Thyroid gland (tissue), 4 donors: Measurements from ENCODE around the gene SPOPL. TPM values are rescaled to one million over a fixed set of nuclear protein-coding genes. Genes with fewer than 3 reads are reported as not detected.

Experiments used
- DNase-seq, 2 donors: peaks; one replicate each; pipeline ENCODE4 v3.0.0-alpha.2; 2019
- H3K27ac ChIP-seq, 3 donors: fragments of 200-600 bp; sonication (generic); 1 replicate in 2 of 3; 2 replicates in 1 of 3; pipeline ENCODE4 v1.5.1; 2016 to 2019; ENCODE audit warnings: mild to moderate bottlenecking in 1 of 3, moderate library complexity in 1 of 3
- H3K27me3 ChIP-seq: fragments of 200-600 bp; sonication (generic); one replicate; pipeline ENCODE4 v1.5.1; 2019
- H3K36me3 ChIP-seq, 2 donors: fragments of 200-600 bp; sonication (generic); one replicate each; pipeline ENCODE4 v1.5.1; 2016 to 2019
- H3K4me1 ChIP-seq, 2 donors: fragments of 200-600 bp; sonication (generic); one replicate each; pipeline ENCODE4 v1.5.1; 2017 to 2019
- H3K4me3 ChIP-seq, 3 donors: fragments of 200-600 bp; sonication (generic); replicated peaks in 1 of 3; 1 replicate in 2 of 3; 2 replicates in 1 of 3; pipeline ENCODE4 v1.5.1; 2016; ENCODE audit warnings: mild to moderate bottlenecking in 1 of 3
- H3K9me3 ChIP-seq: fragments of 200-600 bp; sonication (generic); one replicate; pipeline ENCODE4 v1.5.1; 2017
- POLR2A ChIP-seq, 2 donors: fragments of 450-650 bp; IDR thresholded peaks; one replicate each; pipeline ENCODE4 v1.6.1; 2017; ENCODE audit warnings: antibody characterized with exemption in 2 of 2, mild to moderate bottlenecking in 2 of 2, moderate library complexity in 1 of 2
- WGBS, 2 donors: methylation state at CpG; one replicate each; pipeline ENCODE4 v1.1.5; 2017; 5-methylcytosine and 5-hydroxymethylcytosine counted together
- intact Hi-C: fragments of 100-400 bp; cut with DNase I; formaldehyde crosslinking; loops from one replicate; pipeline ENCODE4 v1.15.1; 2023
- total RNA-seq, 4 donors: library from RNA; depleted of rRNA; stranded (reverse); fragments of >200 nt; gene quantifications; one replicate each; pipeline ENCODE4 v1.2.3, GENCODE V29; 2016
- TF ChIP-seq, protein P1 (sequence below), 6 experiments: fragments of 200-600 bp in 3 of 6; fragments of 450-650 bp in 3 of 6; sonication (generic) in 3 of 6; IDR thresholded peaks; one replicate each; pipeline ENCODE4 v1.5.1; 2016 to 2019; ENCODE audit warnings: antibody characterized with exemption in 6 of 6, mild to moderate bottlenecking in 2 of 6, inconsistent platforms in 1 of 6, moderate library complexity in 1 of 6

SPOPL gene
- total RNA-seq, 4 donors from 2014 or later = 18.0 to 32.7 (median 24.0) TPM

DNA sequence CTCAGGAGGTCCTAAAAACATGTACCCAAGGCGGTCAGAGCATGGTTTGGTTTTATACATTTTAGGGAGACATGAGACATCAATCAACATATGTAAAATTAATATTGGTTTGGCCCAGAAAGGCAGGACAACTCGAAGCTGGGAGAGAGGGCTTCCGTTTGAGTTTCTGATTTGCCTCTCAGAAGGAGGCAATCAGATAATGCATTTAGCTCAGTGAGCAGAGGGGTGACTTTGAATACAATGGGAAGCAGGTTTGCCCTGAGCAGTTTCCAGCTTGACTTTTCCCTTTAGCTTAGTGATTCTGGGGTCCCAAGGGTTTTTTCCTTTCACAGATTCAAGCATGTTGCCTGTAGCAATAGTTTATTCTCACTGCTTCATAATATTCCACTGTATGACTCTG, 12.6 kb downstream of the SPOPL start:
- H3K9me3 ChIP-seq = no peaks in the 10 kb centered on the region
- H3K36me3 ChIP-seq = no peaks in the 10 kb centered on the region
- H3K4me3 ChIP-seq = no peak overlapping the region
- H3K27me3 ChIP-seq = no peaks in the 10 kb centered on the region
- intact Hi-C loops = no loop called here
- H3K27ac ChIP-seq = no peak overlapping the region
- TF ChIP-seq POLR2A (IDR thresholded peaks at IDR 0.05) = no peak
- TF ChIP-seq, protein P1, sequence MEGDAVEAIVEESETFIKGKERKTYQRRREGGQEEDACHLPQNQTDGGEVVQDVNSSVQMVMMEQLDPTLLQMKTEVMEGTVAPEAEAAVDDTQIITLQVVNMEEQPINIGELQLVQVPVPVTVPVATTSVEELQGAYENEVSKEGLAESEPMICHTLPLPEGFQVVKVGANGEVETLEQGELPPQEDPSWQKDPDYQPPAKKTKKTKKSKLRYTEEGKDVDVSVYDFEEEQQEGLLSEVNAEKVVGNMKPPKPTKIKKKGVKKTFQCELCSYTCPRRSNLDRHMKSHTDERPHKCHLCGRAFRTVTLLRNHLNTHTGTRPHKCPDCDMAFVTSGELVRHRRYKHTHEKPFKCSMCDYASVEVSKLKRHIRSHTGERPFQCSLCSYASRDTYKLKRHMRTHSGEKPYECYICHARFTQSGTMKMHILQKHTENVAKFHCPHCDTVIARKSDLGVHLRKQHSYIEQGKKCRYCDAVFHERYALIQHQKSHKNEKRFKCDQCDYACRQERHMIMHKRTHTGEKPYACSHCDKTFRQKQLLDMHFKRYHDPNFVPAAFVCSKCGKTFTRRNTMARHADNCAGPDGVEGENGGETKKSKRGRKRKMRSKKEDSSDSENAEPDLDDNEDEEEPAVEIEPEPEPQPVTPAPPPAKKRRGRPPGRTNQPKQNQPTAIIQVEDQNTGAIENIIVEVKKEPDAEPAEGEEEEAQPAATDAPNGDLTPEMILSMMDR (IDR thresholded peaks at IDR 0.05) = no peak
- 75 to 79% methylated on average over 3 of the region's 3 CpGs for WGBS, 2 donors
- DNase-seq = no peak
- peaks cover 9 to 12% of the 10 kb centered on the region in 2 donors for H3K4me1 ChIP-seq

DNA sequence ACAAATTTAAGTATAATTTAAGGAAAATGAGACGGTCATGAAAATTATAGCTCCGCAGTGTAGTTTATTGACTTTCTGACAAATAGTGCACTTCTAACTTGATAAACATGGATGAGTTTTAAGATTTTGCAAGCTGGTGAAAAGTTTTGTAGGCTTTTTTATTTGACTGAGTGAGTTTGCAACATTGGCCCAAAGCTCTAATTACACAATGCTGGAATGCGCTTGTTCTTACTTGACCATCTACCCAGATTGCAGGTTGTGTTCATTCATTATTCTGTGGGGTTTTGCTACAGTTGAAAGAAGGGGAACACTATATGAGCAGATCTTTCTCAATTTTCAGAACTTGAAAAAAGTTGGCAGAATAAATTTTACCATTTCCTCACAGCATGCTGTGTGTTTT, 13.5 kb downstream of the SPOPL start:
- DNase-seq = no peak
- 90 to 98% methylated on average over 3 of the region's 3 CpGs for WGBS, 2 donors
- no peak overlapping the region for H3K4me3 ChIP-seq
- H3K27me3 ChIP-seq = no peaks in the 10 kb centered on the region
- no peak for TF ChIP-seq POLR2A (IDR thresholded peaks at IDR 0.05)
- TF ChIP-seq, protein P1 (IDR thresholded peaks at IDR 0.05) = no peak
- no peak overlapping the region for H3K27ac ChIP-seq
- H3K4me1 ChIP-seq = peaks cover 9 to 12% of the 10 kb centered on the region in 2 donors
- H3K9me3 ChIP-seq = no peaks in the 10 kb centered on the region
- intact Hi-C loops = no loop called here
- H3K36me3 ChIP-seq = no peaks in the 10 kb centered on the region

DNA sequence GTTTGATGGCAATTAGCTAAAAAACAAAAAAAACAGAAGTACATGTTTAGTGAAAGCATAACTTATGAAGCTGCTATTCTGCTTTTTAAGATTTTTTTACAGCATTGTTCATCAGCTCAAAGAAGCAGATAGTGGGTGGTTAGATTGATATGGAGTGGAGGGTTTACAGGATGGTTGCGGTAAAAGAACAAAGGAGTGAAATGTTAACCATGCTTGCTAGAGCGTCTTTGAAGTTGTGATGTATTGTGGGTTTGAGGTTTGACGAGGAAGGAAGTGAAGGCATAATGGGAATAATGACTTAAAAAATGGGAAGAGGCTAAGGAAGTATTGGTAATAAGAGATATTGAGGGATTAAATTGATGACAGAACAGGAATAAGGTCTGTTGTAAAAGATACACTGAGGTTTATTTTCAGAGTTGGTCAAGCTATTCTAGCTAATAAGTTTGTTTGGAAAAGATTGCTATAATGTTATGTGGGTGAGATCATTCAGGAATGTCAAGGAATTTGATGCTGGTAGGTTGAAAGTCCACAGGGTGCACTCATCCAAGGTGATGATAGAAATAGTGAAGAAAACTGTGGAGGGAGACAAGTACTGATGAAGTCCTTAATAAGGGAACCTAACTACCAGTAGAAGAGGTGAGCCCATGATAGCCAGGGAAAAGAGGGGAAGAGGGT, 14.6 kb downstream of the SPOPL start:
- no peak overlapping the region for H3K27ac ChIP-seq
- H3K4me1 ChIP-seq = peaks cover 9 to 15% of the 10 kb centered on the region in 2 donors
- H3K36me3 ChIP-seq = no peaks in the 10 kb centered on the region
- no peak overlapping the region for H3K4me3 ChIP-seq
- no peak for DNase-seq
- 83 to 86% methylated on average over 3 of the region's 3 CpGs for WGBS, 2 donors
- intact Hi-C loops = no loop called here
- H3K9me3 ChIP-seq = no peaks in the 10 kb centered on the region
- TF ChIP-seq, protein P1 (IDR thresholded peaks at IDR 0.05) = no peak
- TF ChIP-seq POLR2A (IDR thresholded peaks at IDR 0.05) = no peak
- no peaks in the 10 kb centered on the region for H3K27me3 ChIP-seq

DNA sequence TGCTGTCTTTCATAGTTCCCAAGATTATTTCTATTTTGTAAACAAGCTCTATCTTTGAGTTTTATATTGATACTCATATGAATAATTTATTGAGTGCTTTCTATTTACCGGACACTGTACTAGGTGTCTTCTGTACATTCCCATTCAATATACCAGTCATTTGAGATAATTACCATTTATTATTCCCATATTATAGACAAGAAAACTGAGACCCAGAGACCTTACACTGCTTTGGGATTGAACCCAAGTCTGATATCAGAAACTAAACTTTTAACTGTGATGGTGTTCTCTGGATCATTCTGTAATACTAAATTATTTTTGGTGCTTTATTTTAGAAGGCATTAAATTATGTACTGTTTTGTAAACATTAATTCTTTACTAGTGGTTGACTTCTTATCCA, 17.3 kb downstream of the SPOPL start:
- TF ChIP-seq, protein P1 (IDR thresholded peaks at IDR 0.05) = no peak
- TF ChIP-seq POLR2A (IDR thresholded peaks at IDR 0.05) = no peak
- Histone ChIP-seq H3K4me3 (no peak overlapping the region), H3K36me3 (no peaks in the 10 kb centered on the region), H3K4me1 (peaks cover 17 to 27% of the 10 kb centered on the region in 2 donors), H3K9me3 (no peaks in the 10 kb centered on the region), H3K27ac (no peak overlapping the region), H3K27me3 (no peaks in the 10 kb centered on the region)
- intact Hi-C loops = no loop called here
- no peak for DNase-seq
- WGBS, 2 donors = 97 to 98% methylated on average over 1 of the region's 1 CpG

DNA sequence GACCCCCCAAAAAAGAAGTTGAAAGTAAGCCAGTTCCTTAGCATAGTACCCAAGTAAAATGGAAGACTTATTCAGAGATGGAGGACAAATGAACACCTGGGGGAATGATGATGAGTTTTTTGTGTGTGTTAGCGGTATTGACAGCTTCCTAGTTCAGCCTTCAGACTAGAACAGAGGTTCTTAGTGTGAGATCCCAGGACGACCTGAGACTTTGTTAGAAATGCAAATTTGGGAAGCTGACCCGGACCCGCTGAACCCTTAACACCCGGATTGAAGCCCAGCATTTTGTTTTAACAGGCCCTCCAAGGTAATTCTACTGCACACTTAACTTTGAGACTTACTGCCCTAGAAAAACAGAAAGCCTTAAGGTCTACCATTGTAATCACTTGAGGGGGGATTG, 20.3 kb downstream of the SPOPL start:
- no peak overlapping the region for H3K4me3 ChIP-seq
- intact Hi-C loops = no loop called here
- no peaks in the 10 kb centered on the region for H3K9me3 ChIP-seq
- H3K36me3 ChIP-seq = no peaks in the 10 kb centered on the region
- TF ChIP-seq, protein P1 (IDR thresholded peaks at IDR 0.05) = no peak
- TF ChIP-seq POLR2A (IDR thresholded peaks at IDR 0.05) = no peak
- DNase-seq = no peak
- 40 to 66% methylated on average over 5 of the region's 5 CpGs for WGBS, 2 donors
- H3K27ac ChIP-seq = no peak overlapping the region
- H3K27me3 ChIP-seq = no peaks in the 10 kb centered on the region
- peaks cover 9 to 15% of the 10 kb centered on the region in 2 donors for H3K4me1 ChIP-seq
